HepG2 (cell line): ENCODE data around the gene C6orf136. TPM values are rescaled to one million over a fixed set of nuclear protein-coding genes. Genes with fewer than 3 reads are reported as not detected.
A peak's percentile ranks its signal among the peaks of the same experiment; 100 is the strongest.

Experiments
- ATF7 ChIP-seq, 2 experiments: fragments of 450-650 bp in 1 of 2; sonication (generic) in 1 of 2; formaldehyde crosslinking in 1 of 2; IDR thresholded peaks; 2 replicates each; pipeline versions ENCODE4 v1.4.0 to v1.6.1; 2016 to 2020; ENCODE audit warnings: antibody characterized with exemption in 1 of 2, mild to moderate bottlenecking in 1 of 2, missing genetic modification reagents in 1 of 2
- DNMT3B ChIP-seq: conservative IDR thresholded peaks from 2 replicates; pipeline ENCODE4 v1.6.1; 2016; ENCODE audit warnings: missing biosample characterization, control low read depth
- FOXA1 ChIP-seq, 2 experiments: fragments of 450-650 bp in 1 of 2; sonication (generic) in 1 of 2; formaldehyde crosslinking in 1 of 2; IDR thresholded peaks; 2 replicates each; pipeline versions ENCODE4 v1.4.0 to v1.6.1; 2016 to 2020; ENCODE audit warnings: missing genetic modification reagents in 1 of 2
- FOXA3 ChIP-seq: IDR thresholded peaks from 2 replicates; pipeline ENCODE4 v1.6.1; 2016; ENCODE audit warnings: missing genetic modification reagents, missing compliant biosample characterization
- GTF3A ChIP-seq: sonication (generic); formaldehyde crosslinking; conservative IDR thresholded peaks from 2 replicates; pipeline ENCODE4 v1.4.0; 2020; ENCODE audit warnings: mild to moderate bottlenecking, missing genetic modification reagents
- HNF4A ChIP-seq: sonication (generic); formaldehyde crosslinking; IDR thresholded peaks from 2 replicates; pipeline ENCODE4 v1.4.0; 2020; ENCODE audit warnings: missing genetic modification reagents
- KAT8 ChIP-seq: IDR thresholded peaks from 2 replicates; pipeline ENCODE4 v1.6.1; 2016; ENCODE audit warnings: missing genetic modification reagents, missing compliant biosample characterization
- KDM2A ChIP-seq: sonication (generic); formaldehyde crosslinking; IDR thresholded peaks from 2 replicates; pipeline ENCODE4 v1.4.0; 2020; ENCODE audit warnings: low read depth, missing genetic modification reagents, borderline replicate concordance
- KLF9 ChIP-seq: IDR thresholded peaks from 2 replicates; pipeline ENCODE4 v1.6.1; 2016; ENCODE audit warnings: low read depth
- NFIC ChIP-seq: IDR thresholded peaks from 2 replicates; pipeline ENCODE4 v1.6.1; 2012; ENCODE audit warnings: mild to moderate bottlenecking, low read length, inconsistent platforms
- PCBP2 ChIP-seq: fragments of 200-400 bp; formaldehyde crosslinking; optimal IDR thresholded peaks from 2 replicates; pipeline ENCODE3; 2018; ENCODE audit warnings: low read length, low read depth; ENCODE audit not compliant: poor library complexity, severe bottlenecking
- RFX1 ChIP-seq: fragments of 450-650 bp; IDR thresholded peaks from 2 replicates; pipeline ENCODE4 v1.6.1; 2017
- SALL2 ChIP-seq: sonication (generic); formaldehyde crosslinking; IDR thresholded peaks from 2 replicates; pipeline ENCODE4 v1.8.1; 2023; ENCODE audit warnings: mild to moderate bottlenecking, missing genetic modification reagents, inconsistent platforms
- TBX2 ChIP-seq: sonication (generic); formaldehyde crosslinking; IDR thresholded peaks from 2 replicates; pipeline ENCODE4 v1.5.0; 2020; ENCODE audit warnings: missing genetic modification reagents, mild to moderate bottlenecking, borderline replicate concordance
- ZC3H4 ChIP-seq: sonication (generic); formaldehyde crosslinking; IDR thresholded peaks from 2 replicates; pipeline ENCODE4 v1.4.0; 2020; ENCODE audit warnings: missing genetic modification reagents, borderline replicate concordance
- ZNF33B ChIP-seq: sonication (generic); formaldehyde crosslinking; IDR thresholded peaks from 2 replicates; pipeline ENCODE4 v1.5.1; 2020; ENCODE audit warnings: mild to moderate bottlenecking, missing genetic modification reagents
- ZNF598 ChIP-seq: sonication (generic); formaldehyde crosslinking; IDR thresholded peaks from 2 replicates; pipeline ENCODE4 v1.5.1; 2020; ENCODE audit warnings: mild to moderate bottlenecking, missing genetic modification reagents, borderline replicate concordance
- ZNF737 ChIP-seq: sonication (generic); formaldehyde crosslinking; IDR thresholded peaks from 2 replicates; pipeline ENCODE4 v1.5.0; 2020; ENCODE audit warnings: missing genetic modification reagents, mild to moderate bottlenecking, borderline replicate concordance
- ZNF761 ChIP-seq: sonication (generic); formaldehyde crosslinking; conservative IDR thresholded peaks from 2 replicates; pipeline ENCODE4 v1.4.0; 2020; ENCODE audit warnings: mild to moderate bottlenecking, missing genetic modification reagents
- ZNF879 ChIP-seq: sonication (generic); formaldehyde crosslinking; IDR thresholded peaks from 2 replicates; pipeline ENCODE4 v1.8.1; 2023; ENCODE audit warnings: missing genetic modification reagents
- polyA plus RNA-seq, 8 experiments: library from polyadenylated mRNA; depleted of rRNA in 3 of 8; stranded (reverse) in 7 of 8; unstranded in 1 of 8; fragments of >200 nt; fragmentation: Illumina TruSeq in 4 of 8; extraction: Trizol in 4 of 8; gene quantifications; 2 replicates each; pipeline versions ENCODE4 v1.2.1 to v1.2.3, GENCODE V29; 2011 to 2016; ENCODE audit warnings: low read depth in 4 of 8, missing spikeins in 1 of 8, mixed read lengths in 1 of 8; ENCODE audit not compliant: insufficient read depth in 1 of 8
- total RNA-seq, 5 experiments: library from RNA; depleted of rRNA; stranded (reverse); fragments of >200 nt; fragmentation: Illumina TruSeq; extraction: Trizol; gene quantifications; 2 replicates each; pipeline ENCODE4 v1.2.3, GENCODE V29; 2016; ENCODE audit warnings: low read depth in 1 of 5
- TF ChIP-seq, protein P1 (sequence below): sonication (generic); formaldehyde crosslinking; IDR thresholded peaks from 2 replicates; pipeline ENCODE4 v1.8.1; 2023; ENCODE audit warnings: mild to moderate bottlenecking, moderate library complexity, missing genetic modification reagents
- TF ChIP-seq, protein P2 (sequence below): sonication (generic); formaldehyde crosslinking; IDR thresholded peaks from 2 replicates; pipeline ENCODE4 v1.4.0; 2020; ENCODE audit warnings: missing genetic modification reagents
- TF ChIP-seq, protein P3 (sequence below): sonication (generic); formaldehyde crosslinking; IDR thresholded peaks from 2 replicates; pipeline ENCODE4 v1.5.0; 2020; ENCODE audit warnings: missing genetic modification reagents
- TF ChIP-seq, protein P4 (sequence below): sonication (generic); formaldehyde crosslinking; IDR thresholded peaks from 2 replicates; pipeline ENCODE4 v1.5.0; 2020; ENCODE audit warnings: missing genetic modification reagents
- TF ChIP-seq, protein P5 (sequence below): sonication (generic); formaldehyde crosslinking; IDR thresholded peaks from 2 replicates; pipeline ENCODE4 v1.5.1; 2020; ENCODE audit warnings: mild to moderate bottlenecking, moderate library complexity, missing genetic modification reagents

The C6orf136 gene
- total and polyA plus RNA-seq, 2 of the 13 experiments (the other 11 are each of a cell fraction or from before 2014, with no cell fraction given) = 12.0 to 26.2 TPM

DNA sequence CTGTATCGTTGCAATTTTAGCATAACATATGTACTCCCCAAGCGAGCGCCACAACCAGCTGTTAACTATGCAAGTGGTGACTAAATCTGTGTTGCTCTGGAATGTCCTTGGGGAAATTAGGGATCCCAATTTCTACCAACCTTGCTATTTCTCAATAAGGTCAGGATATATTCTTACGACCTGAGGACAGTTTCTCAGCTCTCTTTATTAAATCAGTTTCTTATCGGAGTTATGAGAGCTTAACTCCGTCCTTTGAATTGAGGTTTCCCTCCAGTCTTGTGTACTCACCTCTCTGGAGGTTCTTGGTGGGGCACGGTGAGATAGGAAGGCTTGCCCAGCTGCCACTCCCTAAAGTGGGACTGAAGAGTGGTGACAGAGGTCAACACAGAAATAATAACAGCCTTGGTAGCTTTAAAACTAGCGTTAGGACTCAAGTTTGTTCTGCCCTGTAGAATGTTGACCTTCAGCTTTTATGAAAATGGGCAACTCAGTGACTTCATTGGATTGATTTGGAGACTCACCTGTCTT, 28.6 kb upstream of the C6orf136 start (continued):
- TF ChIP-seq, protein P1, sequence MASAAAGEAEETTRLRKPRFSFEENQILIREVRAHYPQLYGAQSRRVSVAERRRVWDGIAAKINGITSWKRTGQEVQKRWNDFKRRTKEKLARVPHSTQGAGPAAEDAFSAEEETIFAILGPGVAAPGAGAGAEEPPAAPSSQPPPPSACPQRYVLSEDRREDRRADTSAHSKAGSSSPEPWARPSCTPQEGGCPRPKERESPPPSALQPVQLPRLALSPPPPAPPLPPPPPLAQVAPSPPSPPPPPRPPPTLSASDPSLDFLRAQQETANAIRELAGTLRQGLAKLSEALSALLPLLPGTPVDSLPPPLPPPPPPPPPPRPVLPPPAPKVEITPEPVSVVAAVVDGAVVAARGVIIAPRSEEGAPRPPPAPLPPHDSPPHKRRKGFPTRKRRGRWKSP (CRISPR knock-in tag) = 0 out of 2 replicates have a peak, but pooled peaks have one; percentile 7
- 0 out of 2 replicates have a peak, but pooled peaks have one; percentile 14 for TF ChIP-seq FOXA3 (CRISPR knock-in tag)
- TF ChIP-seq KDM2A = no peak
- no peak; the same call in 1 of the 2 replicates for TF ChIP-seq ZNF761 (CRISPR knock-in tag)
- TF ChIP-seq ZNF33B (CRISPR knock-in tag) = no peak
- no peak for TF ChIP-seq ZNF598 (CRISPR knock-in tag)
- no peak for TF ChIP-seq ZNF879 (CRISPR knock-in tag)
- peak; percentile 28; the same call in 1 of the 2 replicates for TF ChIP-seq ZC3H4 (CRISPR knock-in tag)
- TF ChIP-seq, protein P2, sequence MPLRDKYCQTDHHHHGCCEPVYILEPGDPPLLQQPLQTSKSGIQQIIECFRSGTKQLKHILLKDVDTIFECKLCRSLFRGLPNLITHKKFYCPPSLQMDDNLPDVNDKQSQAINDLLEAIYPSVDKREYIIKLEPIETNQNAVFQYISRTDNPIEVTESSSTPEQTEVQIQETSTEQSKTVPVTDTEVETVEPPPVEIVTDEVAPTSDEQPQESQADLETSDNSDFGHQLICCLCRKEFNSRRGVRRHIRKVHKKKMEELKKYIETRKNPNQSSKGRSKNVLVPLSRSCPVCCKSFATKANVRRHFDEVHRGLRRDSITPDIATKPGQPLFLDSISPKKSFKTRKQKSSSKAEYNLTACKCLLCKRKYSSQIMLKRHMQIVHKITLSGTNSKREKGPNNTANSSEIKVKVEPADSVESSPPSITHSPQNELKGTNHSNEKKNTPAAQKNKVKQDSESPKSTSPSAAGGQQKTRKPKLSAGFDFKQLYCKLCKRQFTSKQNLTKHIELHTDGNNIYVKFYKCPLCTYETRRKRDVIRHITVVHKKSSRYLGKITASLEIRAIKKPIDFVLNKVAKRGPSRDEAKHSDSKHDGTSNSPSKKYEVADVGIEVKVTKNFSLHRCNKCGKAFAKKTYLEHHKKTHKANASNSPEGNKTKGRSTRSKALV (CRISPR knock-in tag) = 0 out of 2 replicates have a peak, but pooled peaks have one; percentile 13
- TF ChIP-seq ZNF737 (CRISPR knock-in tag) = no peak
- TF ChIP-seq, protein P3, sequence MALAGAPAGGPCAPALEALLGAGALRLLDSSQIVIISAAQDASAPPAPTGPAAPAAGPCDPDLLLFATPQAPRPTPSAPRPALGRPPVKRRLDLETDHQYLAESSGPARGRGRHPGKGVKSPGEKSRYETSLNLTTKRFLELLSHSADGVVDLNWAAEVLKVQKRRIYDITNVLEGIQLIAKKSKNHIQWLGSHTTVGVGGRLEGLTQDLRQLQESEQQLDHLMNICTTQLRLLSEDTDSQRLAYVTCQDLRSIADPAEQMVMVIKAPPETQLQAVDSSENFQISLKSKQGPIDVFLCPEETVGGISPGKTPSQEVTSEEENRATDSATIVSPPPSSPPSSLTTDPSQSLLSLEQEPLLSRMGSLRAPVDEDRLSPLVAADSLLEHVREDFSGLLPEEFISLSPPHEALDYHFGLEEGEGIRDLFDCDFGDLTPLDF (CRISPR knock-in tag) = no peak
- TF ChIP-seq KLF9 = peak; percentile 8; the same call in 1 of the 2 replicates
- no peak for TF ChIP-seq ATF7 (IDR thresholded peaks at IDR 0.05)
- no peak for TF ChIP-seq ATF7 (CRISPR knock-in tag; IDR thresholded peaks at IDR 0.05)
- TF ChIP-seq HNF4A (CRISPR knock-in tag) = 0 out of 2 replicates have a peak, but pooled peaks have one; percentile 2
- TF ChIP-seq TBX2 (CRISPR knock-in tag) = no peak
- TF ChIP-seq FOXA1 (IDR thresholded peaks at IDR 0.05) = no peak
- TF ChIP-seq FOXA1 (CRISPR knock-in tag; IDR thresholded peaks at IDR 0.05) = no peak
- TF ChIP-seq KAT8 = no peak
- TF ChIP-seq RFX1 = no peak
- TF ChIP-seq PCBP2 = no peak
- TF ChIP-seq GTF3A = no peak
- 0 out of 2 replicates have a peak, but pooled peaks have one; percentile 17 for TF ChIP-seq NFIC
- TF ChIP-seq, protein P4, sequence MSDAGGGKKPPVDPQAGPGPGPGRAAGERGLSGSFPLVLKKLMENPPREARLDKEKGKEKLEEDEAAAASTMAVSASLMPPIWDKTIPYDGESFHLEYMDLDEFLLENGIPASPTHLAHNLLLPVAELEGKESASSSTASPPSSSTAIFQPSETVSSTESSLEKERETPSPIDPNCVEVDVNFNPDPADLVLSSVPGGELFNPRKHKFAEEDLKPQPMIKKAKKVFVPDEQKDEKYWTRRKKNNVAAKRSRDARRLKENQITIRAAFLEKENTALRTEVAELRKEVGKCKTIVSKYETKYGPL (CRISPR knock-in tag) = no peak
- TF ChIP-seq DNMT3B (CRISPR knock-in tag) = 0 out of 2 replicates have a peak, but pooled peaks have one; percentile 16
- TF ChIP-seq SALL2 (CRISPR knock-in tag) = 0 out of 2 replicates have a peak, but pooled peaks have one; percentile 4
- TF ChIP-seq, protein P5, sequence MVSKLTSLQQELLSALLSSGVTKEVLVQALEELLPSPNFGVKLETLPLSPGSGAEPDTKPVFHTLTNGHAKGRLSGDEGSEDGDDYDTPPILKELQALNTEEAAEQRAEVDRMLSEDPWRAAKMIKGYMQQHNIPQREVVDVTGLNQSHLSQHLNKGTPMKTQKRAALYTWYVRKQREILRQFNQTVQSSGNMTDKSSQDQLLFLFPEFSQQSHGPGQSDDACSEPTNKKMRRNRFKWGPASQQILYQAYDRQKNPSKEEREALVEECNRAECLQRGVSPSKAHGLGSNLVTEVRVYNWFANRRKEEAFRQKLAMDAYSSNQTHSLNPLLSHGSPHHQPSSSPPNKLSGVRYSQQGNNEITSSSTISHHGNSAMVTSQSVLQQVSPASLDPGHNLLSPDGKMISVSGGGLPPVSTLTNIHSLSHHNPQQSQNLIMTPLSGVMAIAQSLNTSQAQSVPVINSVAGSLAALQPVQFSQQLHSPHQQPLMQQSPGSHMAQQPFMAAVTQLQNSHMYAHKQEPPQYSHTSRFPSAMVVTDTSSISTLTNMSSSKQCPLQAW = no peak
